Eye (tissue), 1 donor: ENCODE results near the gene SEMA3G.

Source experiments
- DNase-seq: peaks from one replicate; pipeline ENCODE4 v3.0.0-alpha.2; 2015

SEMA3G gene

GRCh38 chr3:52394751-52395502, 50.0 kb downstream of the SEMA3G start:
- DNase-seq, result no peak

GRCh38 chr3:52393959-52394670, 50.8 kb downstream of the SEMA3G start:
- DNase-seq, result no peak

GRCh38 chr3:52393131-52393807, 51.6 kb downstream of the SEMA3G start:
- DNase-seq, result no peak

GRCh38 chr3:52392216-52392930, 52.5 kb downstream of the SEMA3G start:
- DNase-seq, result no peak

- no peak for DNase-seq
Measured at GRCh38 chr3:52391096-52391495, 53.8 kb downstream of the SEMA3G start.

- no peak for DNase-seq
Measured at GRCh38 chr3:52388933-52389332, 56.0 kb downstream of the SEMA3G start.

- no peak for DNase-seq
Measured at GRCh38 chr3:52388348-52388821, 56.5 kb downstream of the SEMA3G start.

GRCh38 chr3:52387481-52387880, 57.4 kb downstream of the SEMA3G start:
- no peak for DNase-seq

- DNase-seq, result peak; percentile 43
Measured at GRCh38 chr3:52385157-52385556, 59.7 kb downstream of the SEMA3G start.

GRCh38 chr3:52384019-52384761, 60.7 kb downstream of the SEMA3G start:
- no peak for DNase-seq

- no peak for DNase-seq
Measured at GRCh38 chr3:52383446-52383845, 61.5 kb downstream of the SEMA3G start.
